Stimulated activated CD8-positive, alpha-beta memory T cell treated with anti-CD3 and anti-CD28 coated beads, Interleukin-4, amount 100 ng/mL, for 48 hours (primary cell): ENCODE data around the gene OTUD4.
"Not testable (repeated sequence)": the region's sequence is repeated elsewhere in the genome, so short reads cannot be mapped to it uniquely, and the experiment has no call there.

Experiments
- DNase-seq: peaks from one replicate; pipeline ENCODE4 v3.0.0-alpha.2; 2020

OTUD4 gene, protein sequence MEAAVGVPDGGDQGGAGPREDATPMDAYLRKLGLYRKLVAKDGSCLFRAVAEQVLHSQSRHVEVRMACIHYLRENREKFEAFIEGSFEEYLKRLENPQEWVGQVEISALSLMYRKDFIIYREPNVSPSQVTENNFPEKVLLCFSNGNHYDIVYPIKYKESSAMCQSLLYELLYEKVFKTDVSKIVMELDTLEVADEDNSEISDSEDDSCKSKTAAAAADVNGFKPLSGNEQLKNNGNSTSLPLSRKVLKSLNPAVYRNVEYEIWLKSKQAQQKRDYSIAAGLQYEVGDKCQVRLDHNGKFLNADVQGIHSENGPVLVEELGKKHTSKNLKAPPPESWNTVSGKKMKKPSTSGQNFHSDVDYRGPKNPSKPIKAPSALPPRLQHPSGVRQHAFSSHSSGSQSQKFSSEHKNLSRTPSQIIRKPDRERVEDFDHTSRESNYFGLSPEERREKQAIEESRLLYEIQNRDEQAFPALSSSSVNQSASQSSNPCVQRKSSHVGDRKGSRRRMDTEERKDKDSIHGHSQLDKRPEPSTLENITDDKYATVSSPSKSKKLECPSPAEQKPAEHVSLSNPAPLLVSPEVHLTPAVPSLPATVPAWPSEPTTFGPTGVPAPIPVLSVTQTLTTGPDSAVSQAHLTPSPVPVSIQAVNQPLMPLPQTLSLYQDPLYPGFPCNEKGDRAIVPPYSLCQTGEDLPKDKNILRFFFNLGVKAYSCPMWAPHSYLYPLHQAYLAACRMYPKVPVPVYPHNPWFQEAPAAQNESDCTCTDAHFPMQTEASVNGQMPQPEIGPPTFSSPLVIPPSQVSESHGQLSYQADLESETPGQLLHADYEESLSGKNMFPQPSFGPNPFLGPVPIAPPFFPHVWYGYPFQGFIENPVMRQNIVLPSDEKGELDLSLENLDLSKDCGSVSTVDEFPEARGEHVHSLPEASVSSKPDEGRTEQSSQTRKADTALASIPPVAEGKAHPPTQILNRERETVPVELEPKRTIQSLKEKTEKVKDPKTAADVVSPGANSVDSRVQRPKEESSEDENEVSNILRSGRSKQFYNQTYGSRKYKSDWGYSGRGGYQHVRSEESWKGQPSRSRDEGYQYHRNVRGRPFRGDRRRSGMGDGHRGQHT

DNA sequence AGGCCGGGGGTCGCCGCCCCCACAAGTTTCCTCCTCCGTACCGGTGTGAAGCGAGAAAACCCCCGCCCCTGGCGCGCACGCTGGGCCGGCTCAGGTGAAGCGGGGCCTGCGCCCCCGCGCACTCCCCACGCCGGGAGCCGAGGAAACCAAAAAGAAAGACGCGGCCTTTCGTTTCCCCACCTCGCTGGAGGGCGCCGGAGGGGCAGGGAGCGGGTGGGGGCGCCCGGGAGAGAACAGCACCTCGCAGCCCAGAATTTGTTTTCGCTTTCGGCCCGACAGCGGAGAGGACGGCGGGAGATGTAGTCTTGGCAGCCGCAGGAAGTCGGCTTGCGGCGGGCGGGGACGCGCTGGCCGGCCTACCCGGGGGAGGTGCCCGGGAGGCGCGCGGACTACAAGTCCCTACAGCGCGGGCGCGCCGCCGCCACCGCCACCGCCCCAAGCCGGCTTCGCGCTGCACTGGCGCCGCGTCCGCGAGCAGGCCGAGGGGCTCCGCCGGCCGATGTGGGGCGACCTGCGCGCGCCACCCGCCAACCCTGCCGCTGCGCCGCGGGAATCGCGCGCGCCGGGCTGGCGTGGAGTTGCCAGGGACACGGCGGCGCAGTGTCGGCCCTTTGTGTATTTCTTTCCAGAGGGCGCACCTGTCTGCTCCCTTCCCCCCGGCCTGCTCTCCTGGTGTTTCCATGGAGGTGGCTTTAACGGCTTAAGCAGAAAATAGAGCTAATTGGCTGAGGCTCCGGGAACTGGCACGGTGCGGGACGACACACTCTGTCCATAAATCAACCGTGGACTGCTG, at the start of gene OTUD4:
TSS of gene OTUD4 (minus strand) at position 292 of the 793 bp plus-strand sequence. CDS start 616 bp downstream, outside the sequence.
- peak; percentile 94 for DNase-seq

DNA sequence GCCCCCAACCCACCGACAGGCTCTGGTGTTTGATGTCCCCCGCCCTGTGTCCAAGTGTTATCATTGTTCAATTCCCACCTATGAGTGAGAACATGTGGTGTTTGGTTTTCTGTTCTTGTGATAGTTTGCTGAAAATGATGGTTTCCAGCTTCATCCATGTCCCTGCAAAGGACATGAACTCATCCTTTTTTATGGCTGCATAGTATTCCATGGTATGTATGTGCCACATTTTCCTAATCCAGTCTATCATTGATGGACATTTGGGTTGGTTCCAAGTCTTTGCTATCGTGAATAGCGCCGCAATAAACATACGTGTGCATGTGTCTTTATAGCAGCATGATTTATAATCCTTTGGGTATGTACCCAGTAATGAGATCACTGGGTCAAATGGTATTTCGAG, 42.8 kb upstream of the OTUD4 start:
- DNase-seq, result not testable (repeated sequence)

DNA sequence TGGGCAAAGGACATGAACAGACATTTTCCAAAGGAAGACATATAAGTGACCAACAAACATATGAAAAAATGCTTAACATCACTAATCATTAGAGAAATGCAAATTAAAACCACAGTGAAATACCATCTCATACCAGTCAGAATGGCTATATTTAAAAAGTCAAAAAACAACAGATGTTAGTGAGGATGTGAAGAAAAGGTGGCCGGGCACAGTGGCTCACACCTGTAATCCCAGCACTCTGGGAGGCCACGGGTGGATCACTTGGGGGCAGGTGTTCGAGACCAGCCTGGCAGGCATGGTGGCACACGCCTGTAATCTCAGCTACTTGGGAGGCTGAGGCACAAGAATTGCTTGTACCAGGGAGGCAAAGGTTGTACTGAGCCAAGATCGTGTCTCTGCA, 41.1 kb upstream of the OTUD4 start:
- DNase-seq, result not testable (repeated sequence)

DNA sequence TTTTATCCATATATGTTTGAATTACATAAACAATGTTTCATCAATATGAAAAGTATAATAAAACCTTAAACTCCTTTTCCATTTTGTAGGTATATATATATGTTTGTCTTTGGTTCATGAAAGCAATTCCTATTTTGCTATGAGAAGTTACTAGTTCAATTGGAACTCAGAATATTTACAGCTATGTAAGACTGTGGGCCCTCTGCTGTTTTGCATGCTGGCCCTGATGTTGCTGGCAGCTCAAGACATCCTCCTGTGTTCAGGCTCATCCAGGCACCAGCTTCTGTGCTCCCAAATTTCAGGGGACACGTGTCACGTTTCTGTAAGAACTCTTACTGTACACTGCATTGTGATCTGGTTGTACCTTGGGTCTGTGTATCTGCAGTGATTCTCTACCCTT, 38.7 kb upstream of the OTUD4 start:
- DNase-seq, result no peak

DNA sequence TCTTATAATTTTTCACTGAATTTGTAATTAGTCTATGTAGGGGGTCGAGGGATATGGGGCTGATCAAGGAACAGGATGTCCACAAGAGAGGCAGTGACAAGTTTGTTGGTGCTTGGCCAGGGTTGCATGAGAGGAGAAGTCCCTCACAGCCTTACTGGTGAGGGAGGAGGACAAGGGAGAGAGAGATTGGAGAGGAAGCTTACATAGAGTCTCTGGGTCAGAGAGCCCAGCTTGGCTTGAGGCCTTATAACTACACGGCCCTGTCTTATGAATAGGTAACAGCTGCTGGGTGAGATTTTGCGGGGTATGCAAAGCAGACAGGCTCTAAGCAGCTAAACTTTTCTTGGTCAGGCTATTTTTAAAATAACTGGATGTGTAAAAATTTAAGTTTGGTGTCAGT, 37.9 kb upstream of the OTUD4 start:
- no peak for DNase-seq

DNA sequence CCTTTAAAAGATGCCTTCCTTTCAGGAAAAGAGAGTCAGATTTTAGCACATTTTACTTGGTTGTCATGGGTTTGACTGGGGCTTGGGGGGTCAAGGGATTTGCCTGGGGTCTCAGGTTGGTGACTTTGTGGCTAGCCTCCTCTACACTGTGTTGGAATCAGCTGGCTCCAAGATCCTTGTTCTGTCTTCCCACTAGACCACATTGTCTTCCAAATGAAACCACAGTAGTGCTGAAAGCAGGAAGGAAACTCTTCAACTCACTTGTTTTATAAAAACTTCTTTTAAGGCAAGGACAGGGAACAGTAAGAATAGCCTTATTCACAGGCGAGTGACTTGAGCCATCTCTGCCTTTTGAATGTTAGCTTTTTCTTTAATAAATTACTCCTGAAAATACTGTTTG, 37.0 kb upstream of the OTUD4 start:
- no peak for DNase-seq

DNA sequence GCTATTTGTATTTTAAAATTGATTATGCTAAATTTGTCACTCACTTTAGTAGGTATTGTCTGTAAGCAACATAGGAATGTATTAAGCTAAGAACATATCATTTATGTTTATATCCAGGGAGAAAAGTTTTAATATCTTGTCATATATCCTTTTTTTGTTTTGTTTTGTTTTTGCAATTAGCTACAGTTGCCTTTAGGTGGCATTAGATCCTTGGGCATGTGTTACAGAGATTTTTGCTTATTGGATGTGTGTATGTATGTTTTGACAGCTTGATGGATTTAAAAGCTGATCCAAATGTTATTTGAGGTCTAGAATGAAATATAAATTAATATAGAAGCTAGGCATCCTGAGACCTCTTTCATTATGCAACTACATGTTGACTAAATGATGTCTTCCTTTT, 36.1 kb upstream of the OTUD4 start:
- DNase-seq, result no peak

DNA sequence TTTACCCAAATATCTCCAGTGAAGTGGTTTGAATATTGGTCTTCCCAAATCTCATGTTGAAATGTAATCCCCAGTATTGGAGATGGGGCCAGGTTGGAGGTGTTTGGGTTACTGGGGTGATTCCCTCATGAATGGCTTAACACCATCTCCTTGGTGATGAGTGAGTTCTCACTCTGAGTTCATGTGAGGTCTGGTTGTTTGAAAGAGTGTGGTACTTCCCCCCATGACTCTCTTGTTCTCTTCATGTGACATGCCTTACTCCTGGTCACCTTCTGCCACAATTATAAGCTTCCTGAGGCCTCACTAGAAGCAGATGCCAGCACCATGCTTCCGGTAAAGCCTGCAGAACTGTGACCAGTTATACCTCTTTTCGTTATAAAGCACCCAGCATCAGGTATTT, 32.9 kb upstream of the OTUD4 start:
- DNase-seq, result no peak

DNA sequence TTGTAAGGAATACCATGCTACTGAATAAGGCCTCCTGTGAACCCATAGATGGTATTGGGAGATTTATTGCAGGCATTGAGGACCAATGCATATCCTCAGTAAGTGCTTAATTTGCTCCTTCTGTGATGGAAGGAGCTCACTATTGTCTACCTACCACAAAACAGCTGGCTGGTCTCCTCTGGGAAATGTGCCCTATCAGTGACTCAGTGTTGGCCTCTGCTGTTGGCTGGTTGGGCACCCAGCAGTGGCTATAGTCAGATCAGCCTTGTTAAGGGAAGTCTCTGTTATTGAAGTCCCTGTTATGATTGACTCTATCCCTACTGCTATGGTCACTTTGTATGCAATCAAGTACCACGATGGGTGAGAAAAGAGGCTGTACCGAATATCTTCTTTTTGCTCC, 27.5 kb upstream of the OTUD4 start:
- DNase-seq, result no peak

DNA sequence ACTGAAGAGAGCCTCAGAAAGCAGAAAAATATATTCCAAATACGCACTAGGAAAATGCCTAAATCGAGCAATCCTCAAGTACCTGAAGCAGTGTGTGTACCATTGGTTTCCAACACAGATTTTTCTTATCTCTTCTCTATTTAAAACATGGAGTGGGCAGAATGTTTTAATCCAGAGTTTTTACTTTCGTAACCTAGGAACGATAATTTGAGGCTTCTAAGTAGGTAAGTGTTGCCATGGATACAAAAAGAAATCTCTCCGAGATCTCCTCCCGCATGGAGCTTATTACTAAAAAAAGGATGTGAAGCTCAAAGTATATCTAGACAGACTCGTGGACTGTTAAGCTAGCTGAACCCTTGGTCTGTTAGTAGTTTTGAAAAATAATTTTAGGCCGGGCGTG, 23.0 kb upstream of the OTUD4 start:
- DNase-seq, result no peak

DNA sequence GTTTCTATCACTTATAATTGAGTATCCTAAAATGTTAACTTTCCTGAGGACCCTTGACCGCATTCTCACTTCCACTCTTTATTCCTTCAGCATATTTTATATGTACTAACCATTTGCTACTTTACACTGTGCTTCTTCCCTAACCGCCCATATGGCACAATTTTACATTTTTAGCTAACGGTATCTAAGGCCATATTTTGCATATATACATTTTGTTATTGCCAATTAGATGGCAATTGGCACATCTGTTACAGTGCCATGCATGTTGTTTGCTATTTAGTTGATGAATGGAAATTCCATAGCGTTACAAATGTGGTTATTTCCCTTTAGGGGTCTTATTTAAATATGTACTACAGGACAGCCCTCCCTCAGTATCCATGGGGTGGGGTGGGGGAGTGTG, 20.0 kb upstream of the OTUD4 start:
- DNase-seq, result no peak

DNA sequence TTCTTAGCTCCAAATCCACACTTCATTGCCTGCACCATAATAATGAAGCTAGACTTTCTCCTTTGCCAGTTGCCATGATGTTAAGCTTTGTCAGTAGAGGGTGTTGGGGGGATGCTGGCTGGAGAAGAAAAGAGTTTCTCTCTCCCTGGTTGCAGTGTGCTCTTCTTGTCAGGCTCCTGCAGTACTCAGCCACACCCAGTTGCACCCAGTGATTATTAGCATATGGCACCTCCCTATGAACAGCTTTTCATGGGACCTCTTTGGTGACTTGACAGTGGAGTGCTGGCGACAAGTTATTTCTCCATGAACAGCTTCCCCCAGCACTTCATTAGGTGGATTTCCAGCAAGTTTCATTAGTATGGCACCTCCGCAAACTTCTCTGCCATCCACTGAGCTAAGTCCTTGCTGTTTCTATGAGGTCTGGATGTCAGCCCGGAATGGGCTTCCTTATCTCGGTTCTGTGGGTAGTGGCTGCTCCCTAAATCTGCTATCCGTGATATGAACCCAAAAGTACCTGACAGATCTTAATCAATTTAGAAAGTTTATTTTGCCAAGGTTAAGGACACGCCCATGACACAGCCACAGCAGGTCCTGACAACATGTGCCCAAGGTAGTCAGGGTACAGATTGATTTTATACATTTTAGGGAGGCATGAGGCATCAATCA, 18.8 kb upstream of the OTUD4 start:
- DNase-seq, result no peak

DNA sequence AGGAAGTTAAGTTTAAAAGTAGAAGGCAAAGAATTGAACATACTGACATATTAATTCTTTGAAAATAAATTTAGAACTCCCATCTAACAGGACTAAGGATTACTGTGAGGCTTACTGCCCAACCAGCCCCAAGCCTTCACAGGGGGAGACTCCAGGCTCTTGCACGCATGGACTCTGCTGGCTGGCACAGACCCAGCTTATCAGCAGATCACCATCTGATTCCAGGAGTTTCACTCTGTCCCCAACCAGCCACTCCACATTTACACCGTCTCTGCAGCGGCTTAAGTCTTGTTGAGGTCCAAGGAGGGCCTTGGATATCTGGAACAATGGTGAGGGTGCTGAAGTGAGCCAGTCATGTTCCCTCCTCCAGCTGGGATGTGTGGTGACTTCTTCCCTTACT, 16.4 kb upstream of the OTUD4 start:
- DNase-seq, result no peak

DNA sequence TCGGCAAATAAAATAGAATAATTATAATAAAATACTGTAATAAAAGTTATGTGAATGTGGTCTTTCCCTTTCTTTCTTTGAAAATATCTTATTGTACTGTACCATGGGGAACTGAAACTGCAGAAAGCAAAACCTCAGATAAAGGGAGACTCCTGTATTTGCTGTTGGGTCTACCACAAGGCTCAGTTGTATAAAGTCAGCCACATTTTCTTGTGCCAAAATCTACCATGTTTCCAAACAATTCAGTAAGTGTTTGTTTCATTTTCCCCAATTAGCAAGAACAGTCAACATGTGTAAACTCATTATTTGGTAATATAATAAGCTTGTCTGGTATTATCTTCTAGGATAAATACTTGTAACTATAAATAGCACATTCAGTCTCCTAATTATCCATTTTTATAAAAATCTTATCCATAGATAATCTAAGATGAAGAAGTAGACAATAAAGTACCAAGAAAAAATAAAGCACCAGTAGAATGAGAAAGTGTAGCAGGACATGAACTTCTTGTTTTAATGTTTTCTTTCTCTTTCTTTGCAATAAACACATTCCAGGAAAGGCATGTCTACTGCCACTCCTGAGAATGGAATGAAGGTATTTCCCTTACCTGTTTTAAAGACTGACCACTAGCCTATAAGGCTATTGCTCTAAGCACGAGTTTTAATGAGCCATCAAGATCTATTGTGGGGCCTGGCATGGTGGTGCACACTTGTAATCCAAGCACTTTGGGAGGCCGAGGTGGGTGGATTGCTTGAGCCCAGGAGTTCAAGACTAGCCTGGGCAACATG, 15.0 kb upstream of the OTUD4 start:
- DNase-seq, result no peak

DNA sequence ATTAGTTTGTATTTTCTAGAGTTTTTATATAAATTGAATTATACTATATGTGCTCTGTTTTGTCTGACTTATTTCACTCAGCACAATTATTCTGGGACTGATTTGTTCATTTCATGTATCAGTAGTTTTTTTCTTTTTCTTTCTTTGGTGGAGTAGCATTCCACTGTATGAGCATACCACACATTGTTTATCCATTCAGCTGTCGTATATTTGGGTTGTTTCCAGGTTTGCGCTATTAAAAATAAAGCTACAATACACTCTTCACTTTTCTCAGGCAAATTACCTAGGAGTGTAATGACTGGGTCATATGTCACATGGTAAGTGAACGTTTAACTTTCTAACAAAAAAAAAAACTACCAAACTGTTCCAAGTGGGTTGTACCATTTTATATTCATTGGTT, 9.6 kb upstream of the OTUD4 start:
- no peak for DNase-seq

DNA sequence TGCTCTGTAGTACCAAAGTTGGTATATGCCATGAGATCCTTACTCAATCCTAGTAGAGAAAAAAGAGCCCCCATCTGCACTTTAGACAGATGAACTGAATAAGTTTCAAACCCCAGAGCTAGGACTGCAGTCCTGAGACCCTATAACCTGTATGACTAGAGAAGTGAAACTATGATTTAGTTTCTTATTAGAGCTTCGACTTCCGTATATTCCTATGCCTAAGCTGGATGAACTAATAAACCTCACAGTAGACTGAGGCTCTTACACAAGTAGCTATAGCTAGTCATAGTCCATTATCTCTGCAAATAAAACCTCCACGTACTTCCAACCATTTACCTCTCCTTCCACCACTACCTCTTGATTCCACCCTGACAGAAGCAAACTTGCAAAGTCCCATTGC, 6.3 kb upstream of the OTUD4 start:
- DNase-seq, result no peak

DNA sequence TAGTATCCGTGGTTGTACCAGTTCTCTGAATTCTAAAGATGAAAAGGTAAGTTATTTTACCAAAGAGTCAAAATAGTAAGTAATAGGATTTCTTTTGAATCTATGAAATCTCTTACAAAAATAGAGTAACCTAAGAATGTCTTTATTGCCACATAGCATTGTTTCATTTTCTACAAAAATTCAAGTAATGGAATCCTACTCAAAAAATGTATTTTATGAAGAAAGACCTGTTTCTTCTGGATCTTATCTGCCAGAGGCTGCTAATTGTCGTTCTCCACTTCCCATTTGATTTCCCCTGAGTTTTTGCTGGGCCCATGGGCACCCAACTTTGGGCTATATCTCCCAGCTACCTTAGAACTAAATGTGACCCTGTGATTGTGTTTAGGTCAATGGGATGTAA, 3.2 kb upstream of the OTUD4 start:
- no peak for DNase-seq

DNA sequence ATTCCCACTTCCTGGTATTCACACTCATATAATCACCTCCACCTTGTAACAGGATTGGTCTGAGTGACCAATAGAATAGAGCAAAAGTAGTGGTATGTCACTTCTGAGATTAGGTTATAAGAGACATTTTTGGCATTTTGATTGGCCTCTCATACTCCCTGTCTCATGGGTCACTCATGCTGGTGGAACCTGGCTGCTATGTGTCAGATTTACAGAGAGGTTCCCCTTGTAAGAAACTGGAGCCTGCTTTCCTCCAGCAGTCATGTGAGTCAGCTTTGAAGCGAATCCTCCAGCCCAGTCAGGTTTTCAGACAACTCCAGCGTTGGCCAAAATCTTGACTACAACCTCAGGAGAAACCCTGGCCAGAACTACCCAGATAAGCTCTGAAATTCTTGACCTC, 2.6 kb upstream of the OTUD4 start:
- no peak for DNase-seq

DNA sequence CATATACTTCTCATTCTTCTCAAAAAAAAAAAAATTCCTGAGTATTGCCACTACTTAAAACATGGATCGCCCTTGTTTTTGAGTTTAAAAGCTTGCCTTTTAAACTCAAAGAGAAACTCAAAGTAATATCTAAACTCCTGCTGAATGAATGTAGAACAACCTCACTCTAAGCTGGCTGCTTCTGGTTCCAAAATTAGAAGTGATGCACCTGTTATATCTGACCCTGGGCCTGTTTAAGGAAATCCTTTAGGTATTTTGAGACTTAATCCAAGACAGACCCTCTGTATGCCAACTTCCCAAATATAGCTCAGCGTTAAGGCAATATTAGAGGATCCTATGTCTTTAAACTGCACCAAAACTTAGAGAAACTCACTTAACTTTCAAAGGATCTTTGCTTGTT, 1.8 kb upstream of the OTUD4 start:
- DNase-seq, result no peak

DNA sequence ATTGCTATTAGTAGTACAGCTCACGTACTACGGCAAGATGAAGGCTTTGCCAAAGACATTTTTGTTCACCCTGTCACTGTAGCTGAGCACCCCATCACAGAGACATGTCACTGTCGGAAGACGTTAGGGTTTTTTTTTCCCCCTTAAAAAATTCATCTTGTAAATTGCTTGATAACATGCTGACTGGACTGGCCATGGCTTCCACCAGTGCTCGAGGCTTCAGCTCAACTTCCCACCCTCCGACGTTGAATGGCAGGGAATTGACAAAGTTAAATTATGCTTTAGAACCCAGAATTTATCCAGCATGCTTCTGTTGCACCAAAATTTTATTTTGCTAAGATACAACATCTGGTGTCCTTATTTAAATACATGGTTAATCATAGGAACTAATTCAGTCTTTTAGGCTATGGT, 707 bp upstream of the OTUD4 start:
- no peak for DNase-seq

DNA sequence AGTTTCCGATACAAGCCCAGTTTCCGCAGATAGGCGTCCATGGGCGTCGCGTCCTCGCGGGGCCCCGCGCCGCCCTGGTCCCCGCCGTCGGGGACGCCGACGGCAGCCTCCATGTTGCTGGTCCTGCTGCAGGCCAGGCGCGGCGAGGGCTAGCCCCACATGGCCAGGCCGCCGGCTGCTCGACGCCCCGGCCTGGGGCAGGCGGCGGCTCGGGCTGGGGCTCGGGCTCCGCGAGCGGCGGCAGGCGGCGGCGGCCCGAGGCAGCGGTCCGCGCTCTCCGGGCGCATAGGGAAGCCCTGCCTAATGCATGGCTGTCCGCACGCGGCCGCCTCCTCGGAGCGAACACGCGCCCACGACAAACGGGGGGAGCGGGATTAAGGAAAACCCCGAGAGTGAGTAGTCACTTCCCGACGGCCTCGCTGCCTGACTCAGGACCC, 510 bp downstream of the OTUD4 start:
- not testable (repeated sequence) for DNase-seq
